Measurements from ENCODE around the gene CCPG1. TPM values are rescaled to one million over a fixed set of nuclear protein-coding genes. Genes with fewer than 3 reads are reported as not detected.

Gene CCPG1
- total and polyA plus RNA-seq, 10 of the 15 experiments (the other 5 are each of a cell fraction or from before 2014, with no cell fraction given) = 5.1 to 15.8 (median 10.0) TPM

- 94% methylated on average over 2 of the region's 2 CpGs for WGBS (ENCODE audit: insufficient coverage, insufficient replicate concordance, low lambda C conversion rate, missing lambda C conversion rate)
- no peaks in the 10 kb centered on the region for H4K20me1 ChIP-seq (ENCODE audit: control insufficient read depth, insufficient read depth)
- no peak for DNase-seq (ENCODE audit: low read depth, low spot score)
- H3K27me3 ChIP-seq (replicated peaks in 1 of 2; ENCODE audit: control insufficient read depth in 2 of 2, insufficient read depth in 2 of 2, low read length in 1 of 2) = no peaks in the 10 kb centered on the region
- RAD21 ChIA-PET (ENCODE audit: unreplicated experiment) = interaction anchor here (1.3 kb wide), 1 partner anchor 82 kb away, joined by 4 read pairs; no protein-coding TSS in a partner anchor
- H3K4me2 ChIP-seq (ENCODE audit: control insufficient read depth, insufficient read depth) = no peak overlapping the region
- H2AFZ ChIP-seq (ENCODE audit: control insufficient read depth, low read depth, low read length) = no peak overlapping the region
- no peak for TF ChIP-seq ZNF217 (IDR thresholded peaks at IDR 0.05)
- TF ChIP-seq HSF1 (IDR thresholded peaks at IDR 0.05; ENCODE audit: low read depth, low read length) = no peak
- no peak for TF ChIP-seq POLR2AphosphoS2 (IDR thresholded peaks at IDR 0.05; ENCODE audit: low read depth, low read length)
- no peak for TF ChIP-seq HDGF (IDR thresholded peaks at IDR 0.05)
- no peak for TF ChIP-seq E2F8 (IDR thresholded peaks at IDR 0.05; ENCODE audit: low read depth, partially characterized antibody)
- TF ChIP-seq BCL3 (IDR thresholded peaks at IDR 0.05; ENCODE audit: borderline replicate concordance, insufficient read depth, low read depth, low read length, poor library complexity, severe bottlenecking) = no peak
- BruUV-seq (replicated peaks) = no TSS peak
- SMC1A ChIA-PET (ENCODE audit: uncharacterized antibody, unreplicated experiment) = interaction anchor here (0.6 to 1.5 kb wide), 4 partner anchors 14 to 140 kb away, joined by 3 to 5 read pairs (median 4); no protein-coding TSS in a partner anchor
- H3K4me3 ChIP-seq = no peak overlapping the region
- no peak for FAIRE-seq
- CTCF ChIA-PET = interaction anchor here (0.8 to 1.6 kb wide), 3 partner anchors 18 to 82 kb away, joined by 3 read pairs; no protein-coding TSS in a partner anchor
- no peaks in the 10 kb centered on the region for H3K79me2 ChIP-seq (ENCODE audit: control insufficient read depth, insufficient read depth, low read length)
- ATAC-seq = no peak
- no peaks in the 10 kb centered on the region for H3K4me1 ChIP-seq (ENCODE audit: control insufficient read depth, insufficient read depth, low read length)
- H3K9ac ChIP-seq (ENCODE audit: control insufficient read depth, insufficient read depth, low read length) = no peak overlapping the region
- POLR2A ChIA-PET = no interaction called here
- H3K9me3 ChIP-seq (replicated peaks; ENCODE audit: control insufficient read depth, insufficient read depth, low read length) = no peaks in the 10 kb centered on the region
- intact Hi-C loops (cut with micrococcal nuclease; ENCODE audit: unreplicated experiment) (no loop called here), in situ Hi-C loops (cut with MboI) (no loop called here)
- no peak overlapping the region for H3K27ac ChIP-seq (ENCODE audit: control insufficient read depth, insufficient read depth)
- H3K36me3 ChIP-seq (ENCODE audit: control insufficient read depth in 2 of 2, insufficient read depth in 2 of 2, low read length in 1 of 2) = no peaks in the 10 kb centered on the region; a peak in 1 of 4 replicates
Measured at GRCh38 chr15:55357774-55358173, 50.4 kb downstream of the CCPG1 start.

Measured in GM12878 (cell line).